K562 (cell line): ENCODE measurements around the gene CCDC18. TPM values are rescaled to one million over a fixed set of nuclear protein-coding genes. Genes with fewer than 3 reads are reported as not detected.

Source experiments
- ARNT ChIP-seq, 2 experiments: fragments of 450-650 bp; IDR thresholded peaks; 2 replicates each; pipeline ENCODE4 v1.6.1; 2016; ENCODE audit warnings: mild to moderate bottlenecking in 1 of 2
- CHD1 ChIP-seq: fragments of 200-600 bp; sonication (generic); IDR thresholded peaks from one replicate; pipeline ENCODE4 v1.6.1; 2012; ENCODE audit warnings: mild to moderate bottlenecking, moderate library complexity, low read length, inconsistent platforms
- PHF21A ChIP-seq: fragments of 450-650 bp; IDR thresholded peaks from 2 replicates; pipeline ENCODE4 v1.6.1; 2017; ENCODE audit warnings: low read depth, borderline replicate concordance
- ZNF696 ChIP-seq: fragments of 250-450 bp; sonication (Bioruptor Pico); conservative IDR thresholded peaks from 2 replicates; pipeline ENCODE4 v1.4.0; 2020; ENCODE audit warnings: mild to moderate bottlenecking, moderate library complexity
- polyA plus RNA-seq, 8 experiments: library from polyadenylated mRNA; depleted of rRNA in 4 of 8; stranded (reverse) in 5 of 8; unstranded in 3 of 8; fragments of >200 nt; fragmentation: Nextera tagmentation in 2 of 8; fragmentation: Illumina TruSeq in 1 of 8; extraction: Ambion mirVana in 2 of 8; extraction: Trizol in 1 of 8; gene quantifications; 2 replicates each; pipeline versions ENCODE4 v1.2.1 to v1.2.3, GENCODE V29; 2011 to 2014; ENCODE audit warnings: inconsistent platforms in 1 of 8, missing spikeins in 1 of 8
- total RNA-seq, 7 experiments: library from RNA; depleted of rRNA in 6 of 7; stranded (reverse); fragments of >200 nt in 6 of 7; fragmentation: Illumina TruSeq in 2 of 7; extraction: Trizol in 2 of 7; gene quantifications; 2 replicates each; pipeline versions ENCODE4 v1.2.1 to v1.2.3, GENCODE V29; 2011 to 2021; ENCODE audit warnings: low replicate concordance in 1 of 7
- TF ChIP-seq, protein P1 (sequence below): fragments of 450-650 bp; IDR thresholded peaks from 2 replicates; pipeline ENCODE4 v1.7.1; 2018; ENCODE audit warnings: mild to moderate bottlenecking, low read depth; ENCODE audit not compliant: partially characterized antibody
- TF ChIP-seq, protein P2 (sequence below): fragments of 250-450 bp; sonication (Bioruptor Pico); IDR thresholded peaks from 2 replicates; pipeline ENCODE4 v1.5.0; 2021; ENCODE audit warnings: mild to moderate bottlenecking, moderate library complexity

The CCDC18 gene
- total and polyA plus RNA-seq, 9 of the 15 experiments (the other 6 are each of a cell fraction or from before 2014, with no cell fraction given) = 19.5 to 34.2 (median 24.3) TPM

DNA sequence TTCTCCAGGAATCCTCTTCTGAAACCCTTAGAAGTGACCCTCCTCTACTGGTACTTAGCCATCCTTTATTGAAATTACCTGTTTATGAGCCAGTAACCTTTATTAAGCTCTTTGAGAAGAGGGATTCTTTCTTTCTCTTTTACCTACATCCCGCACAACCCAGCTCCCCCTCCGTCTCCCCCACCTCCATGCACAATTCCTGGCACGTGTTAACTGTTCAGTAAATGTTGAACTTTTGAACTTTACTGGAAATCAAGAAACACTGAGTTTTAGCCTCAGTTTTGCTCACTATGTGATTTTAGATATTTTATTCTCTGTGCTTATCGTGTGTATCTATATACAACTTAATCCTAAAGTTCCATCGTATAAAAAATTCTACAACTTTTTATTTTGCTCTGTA, 2.1 kb upstream of the CCDC18 start (continued):
- TF ChIP-seq, protein P1, sequence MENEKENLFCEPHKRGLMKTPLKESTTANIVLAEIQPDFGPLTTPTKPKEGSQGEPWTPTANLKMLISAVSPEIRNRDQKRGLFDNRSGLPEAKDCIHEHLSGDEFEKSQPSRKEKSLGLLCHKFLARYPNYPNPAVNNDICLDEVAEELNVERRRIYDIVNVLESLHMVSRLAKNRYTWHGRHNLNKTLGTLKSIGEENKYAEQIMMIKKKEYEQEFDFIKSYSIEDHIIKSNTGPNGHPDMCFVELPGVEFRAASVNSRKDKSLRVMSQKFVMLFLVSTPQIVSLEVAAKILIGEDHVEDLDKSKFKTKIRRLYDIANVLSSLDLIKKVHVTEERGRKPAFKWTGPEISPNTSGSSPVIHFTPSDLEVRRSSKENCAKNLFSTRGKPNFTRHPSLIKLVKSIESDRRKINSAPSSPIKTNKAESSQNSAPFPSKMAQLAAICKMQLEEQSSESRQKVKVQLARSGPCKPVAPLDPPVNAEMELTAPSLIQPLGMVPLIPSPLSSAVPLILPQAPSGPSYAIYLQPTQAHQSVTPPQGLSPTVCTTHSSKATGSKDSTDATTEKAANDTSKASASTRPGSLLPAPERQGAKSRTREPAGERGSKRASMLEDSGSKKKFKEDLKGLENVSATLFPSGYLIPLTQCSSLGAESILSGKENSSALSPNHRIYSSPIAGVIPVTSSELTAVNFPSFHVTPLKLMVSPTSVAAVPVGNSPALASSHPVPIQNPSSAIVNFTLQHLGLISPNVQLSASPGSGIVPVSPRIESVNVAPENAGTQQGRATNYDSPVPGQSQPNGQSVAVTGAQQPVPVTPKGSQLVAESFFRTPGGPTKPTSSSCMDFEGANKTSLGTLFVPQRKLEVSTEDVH = no peak
- TF ChIP-seq CHD1 = no peak
- TF ChIP-seq, protein P2, sequence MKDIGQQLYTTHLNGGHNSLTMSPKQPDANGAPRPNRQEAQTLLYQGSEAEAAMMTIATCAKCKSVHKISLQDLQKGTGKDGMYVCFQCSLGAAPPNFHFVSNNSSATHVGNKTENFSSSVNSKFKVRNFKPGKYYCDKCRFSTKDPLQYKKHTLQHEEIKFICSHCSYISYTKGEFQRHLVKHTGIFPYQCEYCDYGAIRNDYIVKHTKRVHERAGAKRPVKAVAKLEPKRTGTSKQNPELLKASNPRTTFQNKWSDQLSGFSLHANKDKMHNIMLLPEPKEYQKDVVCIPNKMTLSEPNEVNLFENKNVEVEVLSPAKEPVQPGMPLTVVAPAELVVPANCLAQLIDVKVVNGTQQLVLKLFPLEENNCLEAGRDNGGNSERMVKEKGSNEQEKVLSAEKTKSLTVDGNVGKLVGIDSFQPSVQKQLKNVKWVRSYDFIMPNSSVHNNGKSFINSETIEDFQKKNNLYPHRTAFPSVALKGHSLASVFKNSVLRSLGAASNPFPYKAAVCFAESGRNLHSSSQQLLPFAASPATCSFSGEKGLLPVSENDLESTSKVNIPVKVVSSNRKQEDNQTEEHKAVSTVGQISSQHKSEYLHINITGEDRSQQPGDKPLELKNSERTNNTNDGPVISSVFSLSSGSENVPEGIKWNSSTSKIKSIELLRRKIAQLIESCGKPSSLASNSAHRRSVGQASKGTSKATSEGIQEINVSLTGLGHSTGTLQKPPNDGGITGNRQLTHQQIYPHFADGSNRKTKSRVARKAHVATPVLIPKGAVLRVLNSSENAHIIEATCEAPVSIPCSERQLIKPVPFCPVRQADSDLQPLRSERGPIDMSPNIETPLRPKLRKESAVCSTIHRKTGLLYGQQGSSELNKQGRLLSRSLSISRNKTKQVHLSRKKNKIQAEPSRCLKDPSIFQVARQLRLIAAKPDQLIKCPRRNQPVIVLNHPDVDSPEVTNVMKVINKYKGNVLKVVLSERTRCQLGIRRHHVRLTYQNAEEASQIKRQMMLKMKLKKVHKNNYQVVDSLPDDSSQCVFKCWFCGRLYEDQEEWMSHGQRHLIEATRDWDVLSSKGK (CRISPR knock-in tag) = no peak
- no peak for TF ChIP-seq ARNT (IDR thresholded peaks at IDR 0.05)
- no peak for TF ChIP-seq PHF21A
- no peak for TF ChIP-seq ZNF696 (CRISPR knock-in tag)
